DMS53 treated with DMSO at 0.1 percent for 48 hours (cell line): ENCODE results near the gene MYLK4.

ENCODE experiments used
- DNase-seq: peaks from one replicate; lab custom pipeline; 2025; ENCODE audit not compliant: unreplicated experiment; lab: John Stamatoyannopoulos, UW

Gene MYLK4

DNA sequence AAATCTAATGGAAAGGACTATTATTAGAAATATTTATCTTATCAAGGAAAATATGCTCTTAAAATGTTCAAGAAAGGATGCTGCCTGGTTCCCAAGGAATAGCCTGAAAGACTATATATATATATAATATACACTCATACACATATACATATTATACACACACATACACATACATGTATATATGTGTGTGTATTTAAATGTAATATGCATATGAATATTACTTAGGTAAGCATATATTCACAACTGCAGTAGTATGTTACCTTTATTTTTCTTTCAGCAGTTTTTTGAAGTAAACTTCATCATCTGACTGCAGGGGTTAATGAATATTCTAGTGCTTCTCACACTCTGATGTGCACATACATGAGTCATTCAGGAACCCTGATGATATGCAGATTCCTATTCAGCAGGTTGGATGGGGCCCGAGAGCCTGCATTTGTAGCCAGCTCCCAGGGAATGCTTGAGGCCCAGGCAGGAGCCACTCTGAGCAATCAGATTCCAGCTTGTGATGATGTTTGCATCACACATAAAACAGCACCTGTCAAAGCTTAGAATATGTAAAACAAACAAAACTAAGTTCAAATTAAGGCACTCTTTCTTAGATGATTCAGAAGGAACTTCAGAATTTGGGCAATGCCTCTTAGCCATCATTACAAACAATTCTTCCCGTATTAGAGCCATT, 16.1 kb downstream of the MYLK4 start:
- DNase-seq, result no peak

DNA sequence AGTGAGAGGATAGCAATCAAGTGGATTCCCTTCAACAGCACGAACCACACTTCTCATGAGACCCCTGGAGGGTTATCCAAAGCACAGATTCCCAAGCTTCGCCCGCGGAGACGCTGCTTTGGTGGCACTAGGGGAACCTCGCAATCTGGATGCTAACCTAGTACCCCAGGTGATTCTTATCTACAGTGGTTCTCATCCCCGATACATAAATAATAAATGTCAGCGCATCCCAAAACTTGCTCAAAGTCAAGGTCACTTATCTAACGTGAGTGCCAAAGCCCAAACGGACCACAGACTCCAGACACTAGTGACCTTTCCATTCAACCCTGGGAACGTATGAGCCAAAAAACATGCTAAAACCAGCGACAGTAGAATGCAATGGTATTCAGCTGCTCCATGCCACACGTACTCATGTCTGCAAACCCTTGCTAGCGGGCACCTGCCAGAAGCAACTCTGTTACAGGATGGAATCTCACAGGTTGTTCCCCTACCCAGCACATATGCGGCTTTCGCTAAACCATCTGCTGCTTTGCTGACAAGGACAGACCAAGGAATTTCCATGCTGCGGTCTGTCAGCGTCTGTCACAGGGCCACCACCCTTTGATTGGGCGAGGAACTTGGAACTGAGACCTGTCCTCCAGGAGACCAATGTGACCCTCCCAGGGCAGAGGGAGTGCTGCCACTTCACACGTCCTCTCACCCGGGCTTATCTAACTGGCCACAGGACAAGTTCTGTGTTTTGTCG, 16.8 kb downstream of the MYLK4 start:
- no peak for DNase-seq

GRCh38 chr6:2733324-2733723, 17.4 kb downstream of the MYLK4 start:
- DNase-seq, result no peak

DNA sequence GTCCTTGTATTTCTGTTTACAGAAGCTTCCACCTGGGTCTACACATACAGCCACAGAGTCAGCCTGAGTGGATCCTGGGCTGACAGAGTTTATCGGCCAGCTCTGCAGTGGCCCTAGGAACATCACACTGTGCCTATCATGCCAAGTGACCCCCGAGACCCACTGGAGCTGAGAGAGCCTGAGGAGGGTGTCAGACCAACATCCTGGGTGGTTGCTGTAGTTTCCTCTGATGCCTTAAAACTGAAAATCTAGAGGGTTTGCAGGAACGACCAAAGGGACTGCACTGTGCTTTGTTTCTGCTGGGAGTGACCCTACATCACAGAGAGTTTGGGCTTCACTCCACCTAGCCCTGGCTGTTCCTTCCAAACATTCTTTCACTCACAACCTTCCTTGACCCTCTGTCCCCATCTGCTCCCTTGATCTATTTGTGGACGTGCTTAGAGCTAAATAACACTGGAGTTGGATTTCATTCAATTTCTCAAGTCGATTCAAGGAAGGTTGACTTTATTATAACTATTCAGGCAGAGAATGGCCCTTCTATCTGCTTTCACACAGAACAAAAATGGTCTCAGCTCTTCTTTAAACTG, 18.1 kb downstream of the MYLK4 start:
- DNase-seq, result no peak

DNA sequence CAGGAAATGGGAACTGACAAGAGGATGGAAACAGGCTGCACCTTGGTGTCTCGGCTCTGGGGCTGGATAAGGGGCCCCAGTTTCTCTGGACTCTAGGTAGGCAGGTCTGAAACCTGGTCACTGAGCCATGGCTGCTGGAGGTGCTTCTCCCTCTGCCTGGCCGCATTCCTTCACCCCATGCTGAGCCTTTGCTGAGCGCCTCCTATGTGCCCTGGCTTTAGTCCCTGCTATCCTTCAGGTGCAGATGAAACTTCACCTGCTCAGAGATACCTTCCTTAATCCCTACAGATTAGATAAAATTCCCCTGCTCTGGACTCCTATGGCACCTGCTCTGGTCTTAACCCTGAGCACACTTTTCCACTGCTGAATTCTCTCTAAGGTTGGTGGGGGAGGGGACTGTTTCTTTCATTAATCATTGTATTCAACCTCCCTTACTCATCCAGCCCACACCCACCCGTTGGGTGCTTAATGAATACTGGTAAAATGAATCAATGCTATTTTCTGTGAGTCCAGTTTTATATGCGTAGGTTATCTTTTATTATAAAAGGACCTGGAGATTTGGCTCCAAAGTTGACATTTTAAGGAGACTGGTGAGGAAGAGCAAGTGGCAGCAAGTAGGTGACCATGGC, 19.3 kb downstream of the MYLK4 start:
- no peak for DNase-seq

DNA sequence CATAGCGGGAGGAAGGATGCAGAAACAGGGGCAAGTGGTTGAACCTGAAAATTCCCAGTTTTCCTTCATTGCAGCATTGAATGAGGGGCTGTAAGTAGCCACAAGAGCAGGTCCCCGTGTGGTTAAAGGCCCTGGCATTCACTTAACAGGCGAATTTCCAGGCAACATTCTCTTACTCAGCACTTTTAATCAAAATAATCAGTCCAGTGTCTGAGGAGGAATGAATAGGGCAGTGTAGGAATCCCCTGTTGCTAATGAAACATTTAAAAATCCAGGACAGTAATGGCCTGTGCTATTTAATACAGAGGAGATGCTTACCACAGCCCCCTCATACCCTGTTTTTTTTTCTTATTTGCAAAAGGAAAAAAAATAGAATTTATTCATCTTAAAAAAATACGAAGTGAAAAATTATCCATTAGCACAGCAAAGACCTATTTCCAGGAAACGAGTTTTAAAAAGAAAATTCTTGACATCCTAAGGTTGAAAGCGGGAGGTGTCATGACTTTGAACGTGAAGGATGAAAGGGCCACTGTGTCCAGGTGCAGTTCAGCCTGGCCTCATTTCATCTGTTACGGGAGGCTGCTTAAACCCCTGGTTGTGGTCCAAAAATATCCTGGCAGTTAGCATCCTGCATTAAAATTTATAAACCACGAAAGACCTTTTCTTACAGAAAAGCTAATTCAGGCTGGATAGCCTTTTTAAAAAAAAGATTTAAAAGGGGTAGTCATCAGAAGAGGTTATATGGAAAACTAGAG, 20.2 kb downstream of the MYLK4 start:
- no peak for DNase-seq

DNA sequence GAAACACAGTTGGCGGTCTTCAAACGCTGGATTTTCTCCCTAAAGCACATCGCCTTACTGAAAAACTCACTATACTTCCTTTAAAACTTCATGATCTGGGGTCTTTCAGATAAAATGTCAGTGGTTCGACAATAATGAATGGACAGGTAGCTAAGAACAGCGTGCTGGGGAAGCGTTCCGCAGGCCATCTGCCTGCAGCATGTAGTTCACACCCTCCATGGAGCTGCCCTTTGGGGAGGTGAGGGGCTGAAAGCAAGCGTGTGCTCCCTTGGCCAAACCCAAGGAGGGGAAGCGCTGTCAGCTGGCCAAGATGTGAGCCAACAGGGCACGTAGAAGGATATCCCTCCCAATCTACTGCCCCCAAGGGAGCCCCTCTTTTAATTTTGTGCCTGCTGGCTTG, 20.8 kb downstream of the MYLK4 start:
- DNase-seq, result no peak

DNA sequence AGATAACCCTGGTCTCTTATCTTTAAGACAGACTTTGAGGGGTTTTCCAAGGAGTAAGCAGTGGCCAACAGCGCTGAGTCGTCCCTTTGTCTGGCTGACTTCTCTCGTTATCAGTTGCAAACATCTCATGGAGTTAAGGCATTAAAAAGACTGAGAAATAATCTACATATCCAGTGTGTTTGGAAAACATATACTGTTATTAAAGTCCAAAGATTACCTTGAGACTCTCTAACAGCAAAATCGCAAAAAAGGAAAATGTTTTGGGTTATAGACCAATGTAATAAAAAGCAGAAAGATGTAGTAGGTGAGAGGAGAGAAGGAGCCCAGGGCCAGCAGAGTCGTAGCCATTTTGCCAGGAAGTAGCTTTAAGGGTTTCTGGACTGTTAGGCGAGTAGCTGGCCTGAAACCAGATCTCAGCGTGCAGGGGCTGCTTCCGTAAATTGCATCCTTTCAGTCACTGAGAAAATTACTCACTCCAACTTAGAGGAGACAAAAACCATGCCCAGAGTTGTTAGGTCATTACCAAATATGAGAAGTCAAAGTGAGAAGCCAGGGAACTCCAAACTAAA, 24.6 kb downstream of the MYLK4 start:
- DNase-seq, result no peak

- no peak for DNase-seq
These were observed 25.2 kb downstream of the MYLK4 start for GRCh38 chr6:2725364-2725988.

GRCh38 chr6:2721219-2721618, 29.5 kb downstream of the MYLK4 start:
- no peak for DNase-seq

- DNase-seq, result no peak
These were observed 31.6 kb downstream of the MYLK4 start for GRCh38 chr6:2719093-2719455.

- no peak for DNase-seq
These were observed 32.2 kb downstream of the MYLK4 start for GRCh38 chr6:2718334-2719092.

- DNase-seq, result no peak
These were observed 33.6 kb downstream of the MYLK4 start for GRCh38 chr6:2716936-2717700.

- DNase-seq, result no peak
These were observed 35.0 kb downstream of the MYLK4 start for GRCh38 chr6:2715737-2716136.

DNA sequence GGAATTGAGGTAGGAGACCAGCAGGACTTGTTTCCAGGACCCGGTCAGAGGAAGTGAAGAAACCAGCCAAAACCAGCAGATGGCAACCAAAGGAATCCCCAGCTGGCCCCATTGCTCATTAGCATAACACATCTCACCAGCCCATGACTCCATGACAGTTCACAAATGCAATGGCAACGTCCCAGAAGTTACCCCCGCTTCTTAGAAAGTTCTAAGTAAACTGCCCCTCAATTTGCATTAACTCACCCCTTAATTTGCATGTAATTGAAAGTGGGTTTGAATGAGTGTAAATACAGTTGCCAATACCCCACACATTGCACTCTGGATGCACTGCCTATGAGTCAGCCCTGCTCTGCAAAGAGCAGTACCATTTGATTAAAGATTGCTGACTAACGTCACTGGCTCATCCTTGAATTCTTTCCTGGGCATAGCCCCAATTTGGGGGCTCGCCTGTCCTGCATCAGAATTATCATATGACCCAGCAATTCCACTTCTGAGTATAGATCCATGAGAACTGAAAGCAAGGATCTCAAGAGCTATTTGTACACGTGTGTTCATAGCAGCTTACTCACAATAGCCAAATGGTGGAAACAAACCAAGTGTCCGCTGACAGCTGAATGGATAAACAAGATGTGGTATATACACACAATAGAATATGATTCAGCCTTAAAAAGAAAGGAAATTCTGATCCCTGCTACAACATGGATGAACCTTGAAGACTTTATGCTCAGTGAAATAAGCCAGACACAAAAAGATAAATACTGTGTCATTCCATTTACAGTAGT, 36.4 kb downstream of the MYLK4 start:
- no peak for DNase-seq

DNA sequence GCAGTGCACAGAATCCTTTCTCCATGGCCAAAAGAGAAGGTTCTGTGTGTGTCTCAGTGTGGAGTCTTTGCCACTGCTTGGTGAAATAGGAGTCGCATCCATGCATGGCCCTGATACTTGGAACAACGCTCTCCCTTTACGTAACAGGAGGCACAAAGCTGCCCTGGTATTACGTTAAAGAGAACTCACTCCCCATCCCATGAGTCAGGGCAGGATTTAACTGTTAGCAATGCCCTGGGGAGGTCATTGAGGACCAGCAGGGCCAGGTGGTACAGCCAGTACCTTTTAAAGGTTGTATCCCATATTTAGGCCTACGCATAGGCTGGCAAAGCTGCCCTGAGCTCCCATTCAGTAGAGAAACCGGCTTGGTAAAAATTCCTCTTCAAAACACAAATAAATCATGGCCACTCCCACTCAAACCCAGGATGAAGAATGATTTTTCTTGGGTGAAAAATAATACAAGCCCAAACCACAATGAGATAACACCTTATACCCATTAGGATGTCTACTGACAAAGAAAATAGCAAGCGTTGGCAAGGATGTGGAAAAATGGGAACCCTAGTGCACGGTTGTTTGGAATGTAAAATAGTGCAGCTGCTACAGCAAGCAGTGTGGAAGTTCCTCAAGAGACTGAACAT, 37.1 kb downstream of the MYLK4 start:
- DNase-seq, result no peak

GRCh38 chr6:2712102-2712501, 38.6 kb downstream of the MYLK4 start:
- no peak for DNase-seq

DNA sequence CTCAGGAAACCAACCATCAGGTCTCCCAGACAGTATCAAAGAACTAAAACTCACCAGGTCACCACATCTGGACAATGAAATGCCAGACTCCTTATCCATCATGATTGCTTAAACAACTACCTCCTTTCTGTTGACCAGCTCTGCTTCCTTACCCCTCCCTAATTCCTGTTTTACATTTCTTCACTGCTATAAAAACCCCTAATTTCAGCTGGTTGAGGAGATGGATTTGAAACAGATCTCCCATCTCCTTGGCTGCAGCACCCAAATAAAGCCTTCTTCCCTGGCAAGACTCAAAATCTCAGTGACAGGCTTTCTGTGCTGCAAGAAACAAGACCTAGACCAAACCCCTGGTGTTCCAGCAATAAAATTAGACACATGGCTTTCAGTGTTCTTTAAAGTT, 40.3 kb downstream of the MYLK4 start:
- DNase-seq, result no peak
